Fibroblast of skin of right quadriceps (primary cell): ENCODE measurements around the gene KCNJ12.
"Not testable (repeated sequence)": the region's sequence is repeated elsewhere in the genome, so short reads cannot be mapped to it uniquely, and the experiment has no call there.

ENCODE experiments used
- DNase-seq: peaks from one replicate; pipeline ENCODE4 v3.0.0-alpha.2; 2013

The KCNJ12 gene

DNA sequence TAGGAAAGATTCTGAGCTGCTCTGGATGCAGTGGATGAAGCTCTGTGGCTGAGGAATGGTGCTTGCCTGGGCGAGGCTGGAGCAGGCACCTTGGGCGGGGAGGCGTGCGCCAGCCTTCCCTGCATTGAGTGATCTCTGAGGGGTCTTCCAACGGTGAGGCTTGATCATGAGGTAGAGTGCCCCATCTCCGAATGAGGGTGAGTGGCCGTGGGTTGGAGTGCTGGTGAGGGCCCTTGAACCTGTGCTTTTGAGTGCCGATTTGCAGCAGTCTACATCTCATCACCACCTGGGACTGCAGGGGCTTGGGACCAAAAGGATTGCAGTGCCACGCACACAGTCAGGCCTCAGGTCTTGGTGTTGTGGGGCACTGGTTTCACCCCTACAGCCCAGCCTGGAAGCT lies 34.2 kb downstream of the KCNJ12 start:
- DNase-seq: not testable (repeated sequence)

DNA sequence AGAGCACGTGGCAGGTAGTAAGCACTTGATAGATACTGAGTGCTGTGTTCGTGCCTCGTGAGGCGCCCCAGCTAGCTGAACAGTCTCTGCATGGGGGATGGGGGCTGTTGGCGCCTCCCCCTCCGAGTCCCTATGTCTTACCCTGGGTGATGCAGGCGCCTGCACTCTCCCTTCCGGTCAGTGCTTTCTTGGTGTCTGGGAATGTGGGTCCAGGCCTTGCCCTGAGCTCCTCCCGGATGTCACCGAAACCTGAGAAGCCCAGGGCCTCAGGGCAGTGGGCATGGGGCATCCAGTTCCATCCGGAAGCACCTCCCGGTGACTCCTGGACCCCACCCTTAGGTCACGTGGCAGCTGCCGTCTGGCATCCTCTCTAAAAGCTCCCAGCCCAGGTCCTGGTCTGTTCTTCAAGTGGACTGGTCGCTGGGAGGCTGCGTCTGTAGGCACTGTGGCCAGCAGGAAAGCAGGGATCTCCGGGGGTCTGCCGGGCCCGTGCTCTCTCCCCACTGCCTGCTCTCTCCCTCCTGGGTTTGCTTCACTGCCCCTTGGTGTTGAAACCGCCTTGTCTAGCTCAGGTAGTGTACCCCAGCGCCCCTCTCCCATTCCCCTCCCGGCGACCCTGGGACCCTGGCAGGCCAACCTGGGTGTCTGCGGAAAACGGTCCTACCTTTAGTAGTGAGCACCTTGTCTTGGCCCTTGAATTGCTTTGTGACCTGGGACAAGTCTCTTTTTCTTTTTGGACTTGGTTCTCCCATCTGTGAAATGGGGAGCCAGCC lies 34.9 kb downstream of the KCNJ12 start:
- DNase-seq: not testable (repeated sequence)

DNA sequence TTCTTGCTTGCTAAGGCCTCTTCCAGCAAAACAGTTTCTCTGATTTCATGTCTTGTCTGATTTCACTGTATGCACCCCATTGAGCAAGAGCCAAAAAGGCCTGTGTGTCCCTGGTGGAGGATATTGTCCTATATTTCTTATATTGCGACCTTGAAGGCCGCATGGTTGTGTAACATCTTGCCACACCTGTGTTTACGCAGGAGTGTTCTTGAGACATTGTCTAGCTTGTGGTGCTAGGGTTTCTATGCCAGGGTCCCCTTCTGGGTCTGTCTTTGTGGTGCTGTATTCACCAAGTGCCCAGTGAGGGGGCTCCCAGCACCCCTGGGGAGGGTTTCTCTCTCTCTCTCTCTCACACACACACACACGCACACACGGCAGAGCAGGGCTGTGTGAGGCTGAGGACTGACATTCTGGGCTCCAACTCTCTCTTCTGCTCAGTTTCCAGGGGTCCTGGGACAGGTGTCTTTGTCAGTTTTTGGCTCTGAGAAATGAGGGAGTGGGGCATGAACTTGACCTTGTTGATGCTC lies 35.6 kb downstream of the KCNJ12 start:
- DNase-seq: not testable (repeated sequence)

DNA sequence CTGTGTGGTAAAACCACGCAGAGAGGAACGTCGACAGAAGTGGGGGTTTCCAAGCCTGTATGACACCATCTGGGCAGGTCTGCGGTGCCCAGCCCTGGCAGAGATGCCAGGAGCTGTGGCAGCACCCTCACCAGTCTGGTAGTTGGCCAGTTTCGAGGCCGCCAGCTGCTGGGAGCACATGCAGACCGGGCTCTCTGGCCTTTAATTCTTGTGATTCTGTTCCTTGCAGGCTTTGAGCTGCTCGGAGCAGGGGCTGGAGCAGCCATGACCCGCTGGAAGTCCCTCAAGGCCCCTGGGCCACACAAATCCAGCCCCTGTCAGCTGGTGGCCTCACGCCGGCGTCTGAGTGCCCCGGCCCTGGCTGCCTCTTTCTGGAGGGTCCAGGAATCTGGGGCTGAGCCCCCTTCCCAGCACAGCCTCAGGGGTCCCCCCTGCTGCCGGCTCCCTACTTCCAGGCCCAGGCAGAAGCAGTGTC lies 36.1 kb downstream of the KCNJ12 start:
- DNase-seq: not testable (repeated sequence)

DNA sequence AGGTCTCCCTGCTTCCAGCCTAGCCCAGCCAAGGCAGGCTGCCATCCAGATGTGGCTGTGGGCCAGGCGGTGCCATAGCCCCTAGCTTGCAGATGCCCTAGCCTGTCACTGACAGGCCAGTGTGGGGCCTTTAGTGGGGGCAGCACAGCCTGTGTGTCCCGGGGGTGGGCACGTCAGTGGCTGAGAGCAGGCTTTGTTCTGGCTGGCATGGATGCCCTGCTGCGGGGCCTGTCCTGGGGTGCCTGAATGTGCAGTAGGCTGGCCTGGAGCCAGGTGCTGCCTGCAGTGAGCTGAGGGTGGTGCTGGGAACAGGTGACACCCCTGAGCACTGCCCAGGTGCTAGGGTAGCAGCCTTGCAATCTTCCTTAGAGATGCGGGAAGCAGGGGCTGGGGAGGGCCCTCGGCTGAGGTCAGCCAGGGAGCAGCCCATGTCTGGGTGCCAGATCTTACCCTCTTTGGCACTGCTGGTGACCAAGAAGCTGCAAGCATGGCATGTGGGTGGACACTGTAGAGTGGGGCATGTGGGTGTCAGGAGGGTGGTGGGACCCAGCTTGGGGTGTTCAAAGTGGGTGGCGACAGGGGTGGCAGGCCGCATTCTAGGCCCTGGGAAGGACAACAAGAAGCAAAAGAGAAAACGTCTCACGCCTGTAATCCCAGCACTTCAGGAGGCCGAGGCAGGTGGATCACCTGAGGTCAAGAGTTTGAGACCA lies 37.6 kb downstream of the KCNJ12 start:
- not testable (repeated sequence) for DNase-seq

DNA sequence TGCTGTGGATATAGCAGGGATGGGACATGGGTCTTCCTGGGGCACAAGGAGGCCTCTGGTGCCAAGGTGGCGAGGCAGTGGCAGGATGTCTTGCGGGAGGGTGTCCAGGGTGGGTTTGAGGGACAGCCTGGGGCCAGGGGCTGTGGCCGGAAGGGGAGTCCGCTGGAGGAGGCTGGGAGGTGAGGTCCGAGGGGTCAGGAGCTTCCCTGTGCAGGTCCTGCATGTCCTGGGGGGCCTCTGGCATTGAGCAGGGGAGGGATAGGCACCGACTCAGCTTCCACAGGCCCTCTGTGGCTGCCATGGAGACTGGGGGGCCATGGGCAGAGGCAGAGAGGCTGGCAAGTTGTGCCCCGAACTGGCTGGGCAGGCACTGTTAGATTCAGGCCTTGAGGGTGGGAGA lies 38.5 kb downstream of the KCNJ12 start:
- not testable (repeated sequence) for DNase-seq

DNA sequence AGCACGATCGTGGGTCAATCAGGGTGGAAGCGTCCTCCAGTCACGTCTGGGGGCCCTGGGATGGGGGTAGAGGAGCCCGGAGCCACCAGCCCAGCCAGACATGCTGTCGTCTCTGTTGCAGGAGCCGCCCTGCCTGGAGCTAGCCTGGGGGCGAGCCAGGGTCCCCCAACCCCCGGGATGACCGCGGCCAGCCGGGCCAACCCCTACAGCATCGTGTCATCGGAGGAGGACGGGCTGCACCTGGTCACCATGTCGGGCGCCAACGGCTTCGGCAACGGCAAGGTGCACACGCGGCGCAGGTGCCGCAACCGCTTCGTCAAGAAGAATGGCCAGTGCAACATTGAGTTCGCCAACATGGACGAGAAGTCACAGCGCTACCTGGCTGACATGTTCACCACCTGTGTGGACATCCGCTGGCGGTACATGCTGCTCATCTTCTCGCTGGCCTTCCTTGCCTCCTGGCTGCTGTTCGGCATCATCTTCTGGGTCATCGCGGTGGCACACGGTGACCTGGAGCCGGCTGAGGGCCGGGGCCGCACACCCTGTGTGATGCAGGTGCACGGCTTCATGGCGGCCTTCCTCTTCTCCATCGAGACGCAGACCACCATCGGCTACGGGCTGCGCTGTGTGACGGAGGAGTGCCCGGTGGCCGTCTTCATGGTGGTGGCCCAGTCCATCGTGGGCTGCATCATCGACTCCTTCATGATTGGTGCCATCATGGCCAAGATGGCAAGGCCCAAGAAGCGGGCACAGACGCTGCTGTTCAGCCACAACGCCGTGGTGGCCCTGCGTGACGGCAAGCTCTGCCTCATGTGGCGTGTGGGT lies 39.2 kb downstream of the KCNJ12 start:
- not testable (repeated sequence) for DNase-seq

DNA sequence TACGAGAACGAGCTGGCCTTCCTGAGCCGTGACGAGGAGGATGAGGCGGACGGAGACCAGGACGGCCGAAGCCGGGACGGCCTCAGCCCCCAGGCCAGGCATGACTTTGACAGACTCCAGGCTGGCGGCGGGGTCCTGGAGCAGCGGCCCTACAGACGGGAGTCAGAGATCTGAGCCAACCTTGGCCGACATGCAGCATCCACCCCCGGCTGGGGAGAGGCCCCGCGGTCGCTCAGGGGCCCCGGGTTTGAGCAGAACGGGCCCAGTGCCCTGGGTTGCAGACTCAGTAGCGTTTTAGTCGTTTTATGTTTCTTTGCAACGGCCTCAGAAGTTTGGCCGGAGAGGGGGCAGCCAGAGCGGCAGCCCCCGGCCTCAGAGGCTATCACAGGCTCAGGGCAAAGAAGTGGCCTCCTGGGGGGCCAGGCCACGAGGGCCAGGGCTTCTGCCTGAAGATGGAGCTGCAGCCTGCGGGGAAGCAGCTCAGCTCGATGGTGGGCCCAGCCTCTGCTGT lies 40.4 kb downstream of the KCNJ12 start:
- not testable (repeated sequence) for DNase-seq

DNA sequence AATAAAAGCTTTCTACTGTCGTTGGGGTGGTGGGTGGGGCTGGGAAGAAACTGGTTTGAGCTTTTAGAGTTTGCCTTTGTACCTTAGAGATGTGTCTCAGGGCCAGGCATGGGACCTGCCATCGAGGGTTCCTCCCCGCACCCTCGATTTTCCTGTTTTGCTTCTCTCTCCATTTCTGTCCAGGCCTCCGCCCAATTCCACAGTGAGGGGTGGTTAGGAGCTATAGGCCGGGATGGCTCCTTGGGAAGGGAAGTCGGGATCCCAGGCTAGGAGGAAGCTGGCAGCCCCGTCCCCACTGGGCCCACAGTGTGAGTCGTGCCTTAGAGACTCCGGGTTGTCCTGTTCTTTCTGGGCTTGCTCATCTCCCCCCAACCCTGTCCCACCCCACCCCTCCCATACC lies 41.2 kb downstream of the KCNJ12 start:
- peak; percentile 8 for DNase-seq

DNA sequence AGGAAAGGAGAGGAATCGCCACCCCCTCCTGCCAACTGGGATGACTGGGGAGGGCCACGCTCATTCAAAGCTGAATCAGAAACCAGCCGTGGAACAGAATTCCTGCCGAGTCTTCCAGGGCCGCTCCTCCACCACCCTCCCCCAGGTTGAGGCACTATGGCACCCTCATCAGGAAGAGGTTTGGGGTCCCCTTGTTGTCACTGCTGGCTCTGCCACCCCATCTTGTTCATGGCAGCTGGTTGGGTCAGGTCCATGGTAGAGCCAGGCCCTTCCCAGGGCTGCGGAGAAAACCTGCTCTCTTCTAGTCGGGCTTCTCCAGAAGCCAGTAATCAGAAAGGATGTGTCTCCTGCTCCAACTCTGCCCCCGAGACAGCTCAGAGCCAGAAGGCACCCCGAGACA lies 41.8 kb downstream of the KCNJ12 start:
- DNase-seq: no peak

DNA sequence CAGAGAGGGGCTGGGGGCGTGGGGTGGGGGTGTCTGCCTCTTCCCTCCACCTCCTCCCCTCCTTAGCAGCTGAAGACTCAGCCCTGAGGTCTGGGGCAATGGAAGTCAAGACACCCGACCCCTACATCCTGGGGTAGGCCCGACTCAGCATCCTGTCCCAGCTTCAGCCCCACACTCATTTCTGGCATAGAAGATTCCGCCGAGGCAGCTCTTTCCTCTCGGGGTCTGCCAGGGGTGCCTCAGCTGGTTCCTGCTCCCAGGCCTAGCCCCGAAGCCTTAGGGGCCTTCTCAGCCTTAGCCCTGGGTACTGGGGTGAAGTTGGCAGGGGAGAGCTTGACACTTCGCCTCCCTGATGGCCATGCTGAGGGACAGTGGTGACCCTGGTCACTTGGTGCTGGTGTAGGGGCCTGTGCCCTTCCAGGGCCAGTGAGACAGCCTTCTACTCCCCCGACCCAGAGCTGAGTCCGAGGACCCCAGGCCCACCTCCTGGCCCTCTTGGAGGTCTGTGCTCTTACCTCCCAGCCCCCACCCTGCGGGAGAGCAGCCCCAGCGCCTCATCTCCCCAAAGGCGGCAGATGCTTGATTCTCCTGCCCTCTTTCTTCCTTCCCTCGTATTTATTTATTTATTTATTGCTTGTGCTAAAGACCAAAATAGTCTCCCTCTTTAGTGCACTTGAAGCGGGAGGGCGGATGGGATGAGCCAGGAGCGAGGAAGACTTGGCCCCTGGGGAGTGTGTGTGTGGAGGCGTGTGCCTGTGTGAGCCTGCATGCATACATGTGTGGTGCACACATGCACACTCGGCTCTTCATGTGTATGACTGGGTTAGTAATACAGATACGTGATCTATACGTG lies 42.5 kb downstream of the KCNJ12 start:
- DNase-seq: no peak

DNA sequence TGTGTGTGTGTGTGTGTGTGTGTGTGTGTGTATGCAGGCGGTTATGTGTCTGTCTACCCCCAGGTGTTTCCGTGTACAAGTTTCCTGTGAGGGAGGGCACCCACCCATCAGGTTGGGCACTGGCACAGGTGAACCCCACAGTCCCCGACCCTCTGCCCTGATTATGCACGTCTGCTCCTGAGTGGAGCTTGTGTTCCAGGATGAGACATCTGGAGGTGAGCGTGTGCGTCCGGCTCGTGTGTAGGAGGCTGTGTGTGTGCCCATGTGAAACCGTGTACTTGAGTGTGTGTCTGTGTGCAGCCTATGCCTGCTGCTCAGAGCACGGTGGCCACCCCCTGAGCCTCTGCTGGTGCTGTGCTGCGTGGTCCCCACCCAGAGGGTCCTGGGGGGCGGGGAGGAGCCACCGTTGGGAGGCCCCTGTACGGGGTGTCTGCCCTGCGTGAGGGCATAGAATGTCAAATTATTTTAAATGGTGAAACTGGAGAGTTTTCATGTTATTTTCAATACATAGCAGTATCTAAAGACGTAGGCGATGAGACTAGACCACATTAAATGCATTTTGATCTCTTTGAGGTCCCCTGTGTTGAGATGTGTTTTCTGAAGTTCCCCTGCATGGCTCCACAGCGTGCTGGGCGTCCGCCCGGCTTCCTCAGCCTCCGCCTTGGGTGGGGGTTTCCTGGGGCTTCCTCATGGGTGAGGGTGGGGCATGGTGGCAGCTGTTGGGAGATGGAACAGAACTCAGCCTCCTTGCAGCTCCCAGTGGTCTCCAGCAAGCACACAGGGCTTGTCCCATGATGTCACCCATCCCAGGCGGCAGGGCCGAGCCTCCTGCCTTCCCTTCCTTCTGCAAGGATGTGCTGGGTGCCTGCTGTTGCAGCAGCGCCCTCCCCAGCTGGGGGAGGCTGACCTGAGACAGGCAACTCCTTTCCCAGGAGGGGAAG lies 43.4 kb downstream of the KCNJ12 start:
- no peak for DNase-seq

DNA sequence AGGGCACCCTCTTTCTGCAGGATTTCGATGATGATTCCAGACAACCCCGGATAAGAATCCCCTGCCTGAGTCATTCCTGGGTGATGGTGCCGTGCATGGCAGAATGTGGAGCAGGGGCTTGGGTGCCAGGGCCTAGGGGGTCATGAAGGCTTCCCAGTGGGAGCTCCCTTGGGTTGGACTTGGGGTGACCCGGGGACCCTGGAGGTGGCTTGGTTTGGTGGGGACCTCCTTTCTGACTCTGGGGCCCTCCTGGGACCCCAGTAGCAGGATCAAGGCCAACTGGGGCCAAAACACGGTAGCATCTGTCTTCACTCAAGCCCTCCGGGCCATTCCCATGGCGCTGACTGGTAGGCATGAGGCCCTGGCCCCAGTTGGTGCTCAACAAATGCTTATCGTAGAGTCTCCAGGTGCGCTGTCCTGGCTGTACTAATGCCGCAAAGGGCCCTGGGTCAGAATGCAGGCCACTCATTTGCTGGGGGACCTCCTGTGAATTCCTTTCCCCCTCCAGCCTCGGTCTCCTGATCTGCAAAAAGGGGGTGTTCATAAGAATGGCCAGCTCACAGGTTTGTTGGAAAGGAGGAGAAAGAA lies 44.4 kb downstream of the KCNJ12 start:
- DNase-seq: not testable (repeated sequence)

DNA sequence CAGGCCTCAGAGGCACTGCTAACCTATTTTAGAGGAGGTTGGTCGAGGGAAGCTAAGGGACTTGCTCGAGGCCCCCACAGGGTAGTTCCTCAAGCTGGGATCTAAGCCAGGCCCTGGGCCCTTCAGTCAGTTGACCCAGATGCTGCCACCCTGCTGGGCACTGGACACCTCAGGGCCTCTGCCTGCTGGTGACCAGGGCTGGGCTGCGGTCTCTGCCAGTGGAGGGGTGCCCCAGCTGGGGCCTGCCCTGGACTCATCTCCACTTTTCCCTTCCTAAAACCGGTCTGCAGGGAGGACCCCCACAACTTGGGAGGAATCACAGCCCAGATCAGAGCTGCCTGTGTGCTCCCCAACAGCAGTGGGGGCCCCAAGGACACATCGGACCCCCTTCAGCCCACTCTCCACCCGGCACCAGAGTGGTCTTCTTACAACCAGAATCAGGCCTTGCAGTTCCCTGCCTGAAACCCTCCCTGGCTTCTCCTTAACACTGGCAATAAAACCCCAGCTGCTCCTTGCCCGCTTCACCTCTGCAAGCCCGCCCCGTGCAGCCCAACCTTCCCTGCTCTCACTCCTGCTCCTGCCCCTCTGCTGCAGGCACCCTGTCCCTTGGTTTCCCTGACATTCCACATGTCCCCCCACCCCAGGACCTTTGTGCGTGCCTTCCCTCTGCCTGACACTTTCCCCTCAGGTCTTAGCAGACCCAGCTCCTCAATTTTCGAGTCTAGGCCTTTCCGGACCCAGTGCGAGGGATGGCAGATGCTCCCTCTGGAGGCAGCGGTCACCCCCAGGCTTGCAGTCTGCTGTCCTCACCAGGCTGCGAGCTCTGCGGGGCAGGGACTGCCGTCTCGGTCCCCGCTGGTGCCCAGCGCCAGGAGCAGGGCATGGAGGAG lies 45.5 kb downstream of the KCNJ12 start:
- DNase-seq: not testable (repeated sequence)

DNA sequence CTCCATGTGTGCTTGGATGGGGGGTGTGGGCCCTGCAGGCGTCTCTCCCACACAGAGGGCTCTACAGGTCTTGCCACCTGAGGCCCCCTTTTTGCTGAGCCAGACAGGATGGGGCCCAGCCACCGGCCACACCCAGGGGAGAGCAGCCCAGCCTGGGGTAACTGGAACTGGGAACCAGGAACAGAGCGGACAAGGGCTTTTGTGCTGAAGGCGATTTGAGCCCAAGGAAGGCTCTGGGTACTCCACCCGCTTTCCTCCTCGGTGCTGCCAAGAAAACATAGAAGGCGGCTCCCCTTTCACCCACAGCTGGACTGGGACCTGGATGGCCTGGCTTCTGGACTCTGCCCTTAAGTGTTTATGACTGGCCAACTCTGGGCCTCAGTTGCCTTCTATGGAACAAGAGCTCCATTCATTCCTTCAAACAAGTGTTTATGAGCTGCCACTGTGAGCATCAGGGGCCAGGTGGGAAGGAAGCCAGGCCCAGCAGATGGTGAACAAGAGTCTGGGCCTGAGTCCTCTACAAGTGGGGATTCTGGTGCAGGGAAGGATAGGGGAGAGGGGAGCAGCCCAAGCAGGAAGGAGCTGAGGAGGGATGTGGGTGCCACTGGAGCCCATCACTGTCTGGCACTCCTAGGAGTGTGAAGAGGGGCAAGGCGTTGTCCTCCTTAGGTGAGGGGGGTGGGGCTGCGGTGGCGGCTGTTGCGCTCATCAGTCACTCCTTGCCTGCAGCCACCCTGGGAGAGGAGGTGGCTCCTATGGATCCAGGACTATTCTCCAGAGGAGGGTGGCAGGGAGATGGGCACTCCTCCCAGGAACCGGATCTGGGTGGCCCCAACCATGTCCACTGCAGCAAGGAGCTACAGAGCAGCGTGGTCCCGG lies 46.4 kb downstream of the KCNJ12 start:
- DNase-seq: not testable (repeated sequence)

DNA sequence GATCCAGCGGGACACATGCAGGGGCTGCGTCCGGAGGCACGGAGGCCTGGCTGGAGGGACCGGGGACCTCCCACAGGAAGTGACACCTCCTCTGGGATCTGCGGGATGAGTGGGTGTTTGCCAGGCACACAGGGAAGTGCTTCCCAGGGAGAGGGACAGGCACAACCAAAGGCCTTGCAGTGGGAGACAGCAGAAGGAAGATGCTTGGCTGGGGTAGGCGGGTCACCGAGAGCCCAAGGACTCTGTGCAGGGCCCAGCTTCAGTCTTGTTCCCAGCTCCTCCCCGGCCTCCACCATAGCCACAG lies 47.0 kb downstream of the KCNJ12 start:
- peak; percentile 17 for DNase-seq

DNA sequence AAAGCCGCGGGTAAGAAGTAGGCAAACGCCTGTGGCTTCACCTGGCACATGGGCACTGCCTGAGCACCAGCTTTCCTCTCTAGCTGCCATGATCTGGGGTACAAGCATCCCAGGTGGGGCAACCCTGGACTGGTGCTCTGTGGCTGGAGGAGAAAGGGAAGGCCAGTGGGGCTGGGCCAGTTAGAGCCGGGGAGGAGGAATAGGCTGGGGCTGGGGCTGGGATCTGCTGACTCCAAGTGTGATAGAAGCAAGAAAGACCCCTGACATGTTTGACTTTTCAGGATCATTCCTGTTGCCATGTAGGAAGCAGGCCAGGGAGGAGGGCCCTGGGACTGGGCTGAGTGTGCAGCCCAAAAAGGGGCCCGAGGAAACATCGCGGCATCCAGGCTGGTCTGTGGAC lies 48.5 kb downstream of the KCNJ12 start:
- DNase-seq: not testable (repeated sequence)

DNA sequence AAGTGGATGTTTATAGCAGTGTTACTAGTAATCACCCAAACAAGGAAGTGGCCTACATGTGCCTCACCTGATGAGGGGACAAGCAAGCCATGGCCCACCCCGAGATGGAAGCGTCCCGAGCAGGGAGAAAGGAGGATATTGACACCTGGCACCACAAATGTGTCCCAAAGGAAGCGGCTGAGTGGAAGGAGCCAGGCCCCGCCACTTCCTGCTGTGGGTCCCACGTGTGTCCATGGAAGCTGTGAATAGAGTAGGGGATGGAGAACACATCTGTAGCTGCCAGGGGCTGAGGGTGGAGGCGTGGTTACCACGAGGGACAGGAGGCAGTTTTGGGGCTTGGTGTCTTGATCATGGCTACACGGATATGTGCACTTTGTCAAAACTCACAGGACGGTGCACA lies 49.2 kb downstream of the KCNJ12 start:
- no peak for DNase-seq
